Suprapubic skin (tissue), 4 donors: ENCODE measurements around the gene ORMDL3. TPM values are rescaled to one million over a fixed set of nuclear protein-coding genes. Genes with fewer than 3 reads are reported as not detected.
"Not testable (repeated sequence)": the region's sequence is repeated elsewhere in the genome, so short reads cannot be mapped to it uniquely, and the experiment has no call there.

Source experiments
- DNase-seq, 2 donors: peaks; one replicate each; pipeline ENCODE4 v3.0.0-alpha.2; 2019; ENCODE audit warnings: low spot score in 2 of 2
- H3K27ac ChIP-seq: fragments of 200-600 bp; sonication (generic); one replicate; pipeline ENCODE4 v1.5.1; 2019
- H3K27me3 ChIP-seq: fragments of 200-600 bp; sonication (generic); one replicate; pipeline ENCODE4 v1.5.1; 2019
- H3K36me3 ChIP-seq: fragments of 200-600 bp; sonication (generic); one replicate; pipeline ENCODE4 v1.5.1; 2019
- H3K4me1 ChIP-seq: fragments of 200-600 bp; sonication (generic); one replicate; pipeline ENCODE4 v1.5.1; 2019
- H3K4me3 ChIP-seq: fragments of 200-600 bp; sonication (generic); one replicate; pipeline ENCODE4 v1.5.1; 2019; ENCODE audit warnings: mild to moderate bottlenecking
- H3K9me3 ChIP-seq: fragments of 200-600 bp; sonication (generic); one replicate; pipeline ENCODE4 v1.5.1; 2019
- EP300 ChIP-seq: sonication (generic); formaldehyde crosslinking; IDR thresholded peaks from one replicate; pipeline ENCODE4 v1.6.1; 2017; ENCODE audit warnings: antibody characterized with exemption
- POLR2A ChIP-seq, 2 donors: fragments of 450-650 bp; IDR thresholded peaks; one replicate each; pipeline ENCODE4 v1.6.1; 2017; ENCODE audit warnings: antibody characterized with exemption in 2 of 2, mild to moderate bottlenecking in 2 of 2, moderate library complexity in 2 of 2
- POLR2AphosphoS5 ChIP-seq, 3 donors: sonication (generic); formaldehyde crosslinking; IDR thresholded peaks; one replicate each; pipeline ENCODE4 v1.6.1; 2017; ENCODE audit warnings: antibody characterized with exemption in 3 of 3
- WGBS: methylation state at CpG from one replicate; pipeline ENCODE4 v1.1.5; 2018; 5-methylcytosine and 5-hydroxymethylcytosine counted together
- total RNA-seq, 4 donors: library from RNA; depleted of rRNA; stranded (reverse); fragments of >200 nt; gene quantifications; one replicate each; pipeline ENCODE4 v1.1.0, GENCODE V29; 2016
- TF ChIP-seq, protein P1 (sequence below), 2 donors: fragments of 200-600 bp in 1 of 2; fragments of 450-650 bp in 1 of 2; sonication (generic) in 1 of 2; IDR thresholded peaks; one replicate each; pipeline ENCODE4 v1.5.1; 2016 to 2019; ENCODE audit warnings: antibody characterized with exemption in 2 of 2, mild to moderate bottlenecking in 1 of 2, moderate library complexity in 1 of 2

Gene ORMDL3
- total RNA-seq, 4 donors from 2014 or later = 57.7 to 91.3 (median 77.9) TPM

DNA sequence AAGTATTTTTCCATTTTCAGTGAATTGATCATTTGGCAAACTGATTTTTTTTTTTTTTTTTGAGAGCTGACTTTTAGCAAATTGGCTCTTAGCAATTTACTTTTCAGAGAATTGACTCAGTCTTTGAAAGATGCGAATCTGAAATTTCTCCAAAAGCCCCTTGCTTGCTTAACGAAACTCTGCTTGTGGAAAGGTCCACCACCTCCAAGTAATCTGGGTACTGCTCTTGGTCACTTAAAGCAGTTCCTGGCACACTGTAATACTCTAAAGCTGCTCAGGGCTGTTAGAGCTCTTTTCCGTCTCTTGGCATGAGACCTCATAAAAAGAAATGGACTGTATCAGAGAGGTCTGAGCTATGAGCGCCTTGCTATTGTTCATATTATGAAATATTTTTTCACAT lies 11.8 kb downstream of the ORMDL3 start:
- WGBS = 87% methylated on average over 4 of the region's 4 CpGs
- Histone ChIP-seq H3K36me3 (peaks cover 11% of the 10 kb centered on the region), H3K9me3 (no peaks in the 10 kb centered on the region), H3K27me3 (no peaks in the 10 kb centered on the region), H3K4me3 (no peak overlapping the region), H3K4me1 (no peaks in the 10 kb centered on the region), H3K27ac (no peak overlapping the region)
- TF ChIP-seq EP300 (no peak), POLR2AphosphoS5 (IDR thresholded peaks at IDR 0.05) (no peak), POLR2A (IDR thresholded peaks at IDR 0.05) (no peak)
- TF ChIP-seq, protein P1, sequence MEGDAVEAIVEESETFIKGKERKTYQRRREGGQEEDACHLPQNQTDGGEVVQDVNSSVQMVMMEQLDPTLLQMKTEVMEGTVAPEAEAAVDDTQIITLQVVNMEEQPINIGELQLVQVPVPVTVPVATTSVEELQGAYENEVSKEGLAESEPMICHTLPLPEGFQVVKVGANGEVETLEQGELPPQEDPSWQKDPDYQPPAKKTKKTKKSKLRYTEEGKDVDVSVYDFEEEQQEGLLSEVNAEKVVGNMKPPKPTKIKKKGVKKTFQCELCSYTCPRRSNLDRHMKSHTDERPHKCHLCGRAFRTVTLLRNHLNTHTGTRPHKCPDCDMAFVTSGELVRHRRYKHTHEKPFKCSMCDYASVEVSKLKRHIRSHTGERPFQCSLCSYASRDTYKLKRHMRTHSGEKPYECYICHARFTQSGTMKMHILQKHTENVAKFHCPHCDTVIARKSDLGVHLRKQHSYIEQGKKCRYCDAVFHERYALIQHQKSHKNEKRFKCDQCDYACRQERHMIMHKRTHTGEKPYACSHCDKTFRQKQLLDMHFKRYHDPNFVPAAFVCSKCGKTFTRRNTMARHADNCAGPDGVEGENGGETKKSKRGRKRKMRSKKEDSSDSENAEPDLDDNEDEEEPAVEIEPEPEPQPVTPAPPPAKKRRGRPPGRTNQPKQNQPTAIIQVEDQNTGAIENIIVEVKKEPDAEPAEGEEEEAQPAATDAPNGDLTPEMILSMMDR (IDR thresholded peaks at IDR 0.05) = no peak
- DNase-seq = no peak

DNA sequence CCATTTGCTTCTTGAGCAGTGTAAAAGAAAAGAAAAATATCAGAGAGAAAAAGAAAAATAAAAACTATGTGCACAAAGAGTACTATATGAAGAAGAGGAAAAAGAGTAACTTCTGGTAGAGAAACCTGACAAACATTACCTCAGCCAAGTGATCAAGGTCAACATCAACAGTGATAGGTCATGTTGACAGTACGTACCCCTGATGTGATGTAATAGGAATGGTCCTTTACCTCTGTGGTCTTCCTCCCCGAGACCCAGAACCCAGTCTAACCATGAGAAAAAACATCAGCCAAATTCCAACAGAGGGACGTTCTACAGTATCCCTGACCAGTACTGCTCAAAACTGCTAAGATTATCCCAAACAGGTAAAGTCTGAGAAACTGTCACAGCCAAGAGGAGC lies 13.4 kb downstream of the ORMDL3 start:
- no peak for TF ChIP-seq POLR2AphosphoS5 (IDR thresholded peaks at IDR 0.05)
- no peak for TF ChIP-seq POLR2A (IDR thresholded peaks at IDR 0.05)
- TF ChIP-seq, protein P1 (IDR thresholded peaks at IDR 0.05) = no peak
- TF ChIP-seq EP300 = no peak
- no peaks in the 10 kb centered on the region for H3K27me3 ChIP-seq
- H3K4me3 ChIP-seq = no peak overlapping the region
- no peak for DNase-seq
- 88% methylated on average over 3 of the region's 3 CpGs for WGBS
- no peaks in the 10 kb centered on the region for H3K4me1 ChIP-seq
- no peaks in the 10 kb centered on the region for H3K9me3 ChIP-seq
- peaks cover 13% of the 10 kb centered on the region for H3K36me3 ChIP-seq
- H3K27ac ChIP-seq = no peak overlapping the region

DNA sequence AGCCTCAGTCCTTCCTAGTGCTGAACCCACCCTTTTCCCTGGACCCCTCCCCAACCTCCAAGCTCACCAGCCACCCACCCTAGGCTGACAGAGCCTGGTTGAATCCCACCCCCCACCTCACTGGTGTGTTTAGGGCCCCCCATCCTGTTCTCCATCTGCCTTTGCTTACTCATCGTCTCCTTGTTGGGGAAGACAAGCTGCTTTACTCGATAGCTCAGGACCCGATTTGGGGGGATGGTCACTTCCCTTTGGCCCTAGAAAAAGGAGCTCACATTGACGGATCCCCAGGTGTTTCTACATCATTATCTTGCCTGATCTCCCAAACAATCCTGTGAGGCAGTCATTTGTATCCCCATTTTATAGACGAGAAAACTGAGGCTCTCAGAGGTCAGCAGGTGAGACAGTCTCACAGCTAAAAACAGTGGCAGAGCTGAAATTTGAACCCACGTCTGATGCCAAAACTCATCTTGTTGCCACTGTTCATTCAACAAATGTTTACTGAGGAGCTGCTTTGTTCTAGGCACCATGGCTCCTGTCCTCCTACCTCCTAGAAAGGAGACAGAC lies 18.5 kb downstream of the ORMDL3 start:
- H3K4me1 ChIP-seq = no peaks in the 10 kb centered on the region
- no peaks in the 10 kb centered on the region for H3K27me3 ChIP-seq
- no peak for DNase-seq
- peaks cover 15% of the 10 kb centered on the region for H3K36me3 ChIP-seq
- no peaks in the 10 kb centered on the region for H3K9me3 ChIP-seq
- no peak overlapping the region for H3K27ac ChIP-seq
- 94% methylated on average over 6 of the region's 6 CpGs for WGBS
- TF ChIP-seq POLR2AphosphoS5 (IDR thresholded peaks at IDR 0.05) = no peak
- no peak for TF ChIP-seq POLR2A (IDR thresholded peaks at IDR 0.05)
- H3K4me3 ChIP-seq = no peak overlapping the region

DNA sequence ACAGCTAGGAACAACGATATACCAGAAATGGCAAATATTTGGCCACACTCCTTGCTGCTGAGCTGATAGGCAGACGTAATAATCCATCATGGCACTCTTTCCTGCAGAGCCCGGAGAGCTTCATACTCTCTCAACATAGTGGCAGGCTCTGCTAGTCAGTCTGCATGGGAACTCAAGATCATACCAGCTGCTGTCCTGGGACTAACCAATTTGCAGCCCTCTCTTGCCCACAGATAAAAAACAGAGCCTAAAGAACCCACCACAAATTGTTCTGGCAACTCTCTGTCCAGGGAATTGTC lies 22.5 kb downstream of the ORMDL3 start:
- Histone ChIP-seq H3K9me3 (no peaks in the 10 kb centered on the region), H3K27ac (no peak overlapping the region), H3K4me1 (no peaks in the 10 kb centered on the region), H3K36me3 (peaks cover 9% of the 10 kb centered on the region), H3K4me3 (no peak overlapping the region), H3K27me3 (no peaks in the 10 kb centered on the region)
- no peak for DNase-seq
- TF ChIP-seq POLR2A (IDR thresholded peaks at IDR 0.05) = no peak
- WGBS = 92% methylated on average over 3 of the region's 3 CpGs

DNA sequence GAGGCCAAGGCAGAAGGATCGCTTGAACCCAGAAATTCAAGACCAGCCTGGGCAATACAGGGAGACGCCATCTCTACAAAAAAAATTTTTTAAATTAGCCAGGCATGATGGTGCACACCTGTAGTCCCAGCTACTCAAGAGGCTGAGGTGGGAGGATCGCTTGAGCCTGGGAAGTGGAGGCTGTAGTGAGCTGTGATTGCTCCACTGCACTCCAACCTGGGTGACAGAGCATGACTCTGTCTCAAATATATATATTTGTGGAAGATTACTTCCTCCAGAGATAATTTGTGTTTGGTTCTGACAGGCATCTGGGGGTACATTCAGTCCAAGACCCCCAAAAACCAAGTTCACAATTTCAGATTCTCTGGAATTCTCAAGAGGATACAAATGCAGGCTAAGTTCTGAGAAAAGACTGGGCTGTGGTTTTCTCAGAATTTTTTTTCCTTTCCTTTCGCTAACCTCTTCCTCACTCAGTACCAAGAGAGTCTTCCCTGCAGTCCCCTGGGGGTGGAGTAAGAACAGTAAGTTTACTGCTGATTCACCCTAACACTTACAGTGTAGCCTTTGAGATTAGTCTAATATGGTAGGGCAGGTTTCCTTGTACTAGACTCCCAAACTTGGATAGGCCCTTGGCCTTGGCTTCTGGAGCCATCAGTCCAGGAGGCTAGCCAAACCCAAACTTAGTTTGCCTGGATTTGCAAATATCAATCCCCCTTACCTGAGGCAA lies 24.1 kb downstream of the ORMDL3 start:
- Histone ChIP-seq H3K4me1 (no peaks in the 10 kb centered on the region), H3K36me3 (no peaks in the 10 kb centered on the region), H3K27ac (no peak overlapping the region), H3K27me3 (no peaks in the 10 kb centered on the region), H3K9me3 (no peaks in the 10 kb centered on the region), H3K4me3 (no peak overlapping the region)
- TF ChIP-seq, protein P1 (IDR thresholded peaks at IDR 0.05) = no peak
- no peak for TF ChIP-seq EP300
- no peak for TF ChIP-seq POLR2AphosphoS5 (IDR thresholded peaks at IDR 0.05)
- TF ChIP-seq POLR2A (IDR thresholded peaks at IDR 0.05) = no peak
- no peak for DNase-seq
- 92% methylated on average over 4 of the region's 4 CpGs for WGBS

DNA sequence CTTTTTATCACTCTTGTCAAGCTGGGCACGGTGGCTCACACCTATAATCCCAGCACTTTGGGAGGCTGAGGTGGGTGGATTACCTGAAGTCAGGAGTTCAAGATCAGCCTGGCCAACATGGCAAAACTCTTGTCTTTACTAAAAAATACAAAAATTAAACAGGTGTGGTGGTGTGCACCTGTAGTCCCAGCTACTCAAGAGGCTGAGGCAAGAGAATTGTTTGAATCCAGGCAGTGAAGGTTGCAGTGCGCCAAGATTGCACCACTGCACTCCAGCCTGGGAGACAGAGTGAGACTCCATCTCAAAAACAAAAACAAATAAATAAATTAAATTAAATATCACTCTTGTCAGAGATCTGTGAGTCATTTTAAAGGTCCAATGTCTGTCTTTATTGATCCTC lies 25.4 kb downstream of the ORMDL3 start:
- H3K4me3 ChIP-seq, H3K9me3 ChIP-seq, H3K27ac ChIP-seq, H3K4me1 ChIP-seq, H3K27me3 ChIP-seq, DNase-seq, H3K36me3 ChIP-seq: not testable (repeated sequence)
- WGBS = 93% methylated on average over 2 of the region's 2 CpGs

DNA sequence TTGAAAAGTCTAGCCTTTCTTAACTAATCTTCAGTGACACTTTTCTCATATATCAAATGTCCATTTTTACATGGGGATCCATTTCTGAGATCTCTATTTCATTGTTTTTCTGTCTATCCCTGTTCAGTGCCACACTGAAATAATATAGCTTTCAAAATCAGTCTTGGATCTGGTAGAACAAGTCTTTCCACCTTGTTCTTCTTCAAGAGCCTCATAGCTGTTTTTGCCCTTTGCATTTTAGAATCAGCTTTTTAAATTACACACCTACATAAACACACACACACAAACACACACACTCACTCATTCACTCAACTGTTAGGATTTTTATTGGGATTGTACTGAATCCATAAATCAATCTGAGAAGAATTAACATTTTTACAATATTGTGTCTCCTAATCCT lies 28.2 kb downstream of the ORMDL3 start:
- Histone ChIP-seq H3K9me3 (no peaks in the 10 kb centered on the region), H3K4me3 (no peak overlapping the region), H3K27ac (no peak overlapping the region), H3K4me1 (no peaks in the 10 kb centered on the region), H3K36me3 (no peaks in the 10 kb centered on the region), H3K27me3 (no peaks in the 10 kb centered on the region)
- no peak for DNase-seq
- TF ChIP-seq POLR2AphosphoS5 (IDR thresholded peaks at IDR 0.05) = no peak
- no peak for TF ChIP-seq POLR2A (IDR thresholded peaks at IDR 0.05)
- no peak for TF ChIP-seq EP300
- TF ChIP-seq, protein P1 (IDR thresholded peaks at IDR 0.05) = no peak
